HepG2 (cell line): ENCODE data around the gene PLCB4. TPM values are rescaled to one million over a fixed set of nuclear protein-coding genes. Genes with fewer than 3 reads are reported as not detected.

Experiments
- CHD2 ChIP-seq: IDR thresholded peaks from 2 replicates; pipeline ENCODE4 v1.6.1; 2011; ENCODE audit warnings: low read depth, low read length, improper control_type of control experiment
- DZIP1 ChIP-seq: sonication (generic); formaldehyde crosslinking; IDR thresholded peaks from 2 replicates; pipeline ENCODE4 v1.5.0; 2020; ENCODE audit warnings: mild to moderate bottlenecking, missing genetic modification reagents
- MXD3 ChIP-seq: IDR thresholded peaks from 2 replicates; pipeline ENCODE4 v1.6.1; 2016; ENCODE audit warnings: mild to moderate bottlenecking, missing biosample characterization, missing genetic modification reagents
- NFAT5 ChIP-seq: sonication (generic); formaldehyde crosslinking; IDR thresholded peaks from 2 replicates; pipeline ENCODE4 v1.4.0; 2020; ENCODE audit warnings: missing genetic modification reagents
- SMARCE1 ChIP-seq: fragments of 450-650 bp; IDR thresholded peaks from 2 replicates; pipeline ENCODE4 v1.6.1; 2017; ENCODE audit warnings: borderline replicate concordance
- TBX2 ChIP-seq: sonication (generic); formaldehyde crosslinking; IDR thresholded peaks from 2 replicates; pipeline ENCODE4 v1.5.0; 2020; ENCODE audit warnings: missing genetic modification reagents, mild to moderate bottlenecking, borderline replicate concordance
- ZIK1 ChIP-seq: sonication (generic); formaldehyde crosslinking; IDR thresholded peaks from 2 replicates; pipeline ENCODE4 v1.5.0; 2020; ENCODE audit warnings: mild to moderate bottlenecking, low read depth, missing genetic modification reagents, borderline replicate concordance
- ZKSCAN5 ChIP-seq: sonication (generic); formaldehyde crosslinking; IDR thresholded peaks from 2 replicates; pipeline ENCODE4 v1.5.1; 2020; ENCODE audit warnings: mild to moderate bottlenecking, missing genetic modification reagents
- ZNF24 ChIP-seq: fragments of 450-650 bp; IDR thresholded peaks from 2 replicates; pipeline ENCODE4 v1.6.1; 2017; ENCODE audit warnings: antibody characterized with exemption, mild to moderate bottlenecking
- ZNF383 ChIP-seq: sonication (generic); formaldehyde crosslinking; IDR thresholded peaks from 2 replicates; pipeline ENCODE4 v1.4.0; 2020; ENCODE audit warnings: missing genetic modification reagents, mild to moderate bottlenecking, borderline replicate concordance
- ZNF768 ChIP-seq: sonication (generic); formaldehyde crosslinking; IDR thresholded peaks from 2 replicates; pipeline ENCODE4 v1.4.0; 2020; ENCODE audit warnings: missing genetic modification reagents
- ZNF773 ChIP-seq: sonication (generic); formaldehyde crosslinking; IDR thresholded peaks from 2 replicates; pipeline ENCODE4 v1.4.0; 2020; ENCODE audit warnings: missing genetic modification reagents, borderline replicate concordance
- ZNF784 ChIP-seq: sonication (generic); formaldehyde crosslinking; IDR thresholded peaks from 2 replicates; pipeline ENCODE4 v1.5.1; 2020; ENCODE audit warnings: missing genetic modification reagents, mild to moderate bottlenecking, borderline replicate concordance
- ZNF792 ChIP-seq: IDR thresholded peaks from 2 replicates; pipeline ENCODE4 v1.6.1; 2016
- ZNF83 ChIP-seq: sonication (generic); formaldehyde crosslinking; IDR thresholded peaks from 2 replicates; pipeline ENCODE4 v1.4.0; 2020; ENCODE audit warnings: missing genetic modification reagents, mild to moderate bottlenecking, borderline replicate concordance
- ZXDC ChIP-seq: sonication (generic); formaldehyde crosslinking; IDR thresholded peaks from 2 replicates; pipeline ENCODE4 v1.5.0; 2020; ENCODE audit warnings: mild to moderate bottlenecking, missing genetic modification reagents
- polyA plus RNA-seq, 8 experiments: library from polyadenylated mRNA; depleted of rRNA in 3 of 8; stranded (reverse) in 7 of 8; unstranded in 1 of 8; fragments of >200 nt; fragmentation: Illumina TruSeq in 4 of 8; extraction: Trizol in 4 of 8; gene quantifications; 2 replicates each; pipeline versions ENCODE4 v1.2.1 to v1.2.3, GENCODE V29; 2011 to 2016; ENCODE audit warnings: low read depth in 4 of 8, missing spikeins in 1 of 8, mixed read lengths in 1 of 8; ENCODE audit not compliant: insufficient read depth in 1 of 8
- total RNA-seq, 5 experiments: library from RNA; depleted of rRNA; stranded (reverse); fragments of >200 nt; fragmentation: Illumina TruSeq; extraction: Trizol; gene quantifications; 2 replicates each; pipeline ENCODE4 v1.2.3, GENCODE V29; 2016; ENCODE audit warnings: low read depth in 1 of 5

PLCB4 gene
- total and polyA plus RNA-seq, 2 of the 13 experiments (the other 11 are each of a cell fraction or from before 2014, with no cell fraction given): 0.01 TPM; not detected in 1

- TF ChIP-seq MXD3: no peak
- TF ChIP-seq CHD2: no peak
- peak; percentile 99 for TF ChIP-seq ZNF784
- no peak for TF ChIP-seq ZKSCAN5 (CRISPR knock-in tag)
- peak; percentile 94 for TF ChIP-seq ZNF792 (CRISPR knock-in tag)
- TF ChIP-seq ZXDC (CRISPR knock-in tag): no peak
- TF ChIP-seq DZIP1 (CRISPR knock-in tag): no peak
- no peak for TF ChIP-seq ZNF768 (CRISPR knock-in tag)
- TF ChIP-seq ZNF83 (CRISPR knock-in tag): no peak
- no peak for TF ChIP-seq ZNF773 (CRISPR knock-in tag)
- no peak; the same call in 1 of the 2 replicates for TF ChIP-seq SMARCE1
- TF ChIP-seq NFAT5: no peak
- TF ChIP-seq TBX2 (CRISPR knock-in tag): peak; percentile 53; the same call in 1 of the 2 replicates
- TF ChIP-seq ZNF383: 0 out of 2 replicates have a peak, but pooled peaks have one; percentile 31
- no peak for TF ChIP-seq ZNF24
- TF ChIP-seq ZIK1 (CRISPR knock-in tag): no peak
These were observed 232.5 kb downstream of the PLCB4 start (continued) for GRCh38 chr20:9301129-9302090.
